ENCODE data around the gene JAKMIP1.

Gene JAKMIP1

DNA sequence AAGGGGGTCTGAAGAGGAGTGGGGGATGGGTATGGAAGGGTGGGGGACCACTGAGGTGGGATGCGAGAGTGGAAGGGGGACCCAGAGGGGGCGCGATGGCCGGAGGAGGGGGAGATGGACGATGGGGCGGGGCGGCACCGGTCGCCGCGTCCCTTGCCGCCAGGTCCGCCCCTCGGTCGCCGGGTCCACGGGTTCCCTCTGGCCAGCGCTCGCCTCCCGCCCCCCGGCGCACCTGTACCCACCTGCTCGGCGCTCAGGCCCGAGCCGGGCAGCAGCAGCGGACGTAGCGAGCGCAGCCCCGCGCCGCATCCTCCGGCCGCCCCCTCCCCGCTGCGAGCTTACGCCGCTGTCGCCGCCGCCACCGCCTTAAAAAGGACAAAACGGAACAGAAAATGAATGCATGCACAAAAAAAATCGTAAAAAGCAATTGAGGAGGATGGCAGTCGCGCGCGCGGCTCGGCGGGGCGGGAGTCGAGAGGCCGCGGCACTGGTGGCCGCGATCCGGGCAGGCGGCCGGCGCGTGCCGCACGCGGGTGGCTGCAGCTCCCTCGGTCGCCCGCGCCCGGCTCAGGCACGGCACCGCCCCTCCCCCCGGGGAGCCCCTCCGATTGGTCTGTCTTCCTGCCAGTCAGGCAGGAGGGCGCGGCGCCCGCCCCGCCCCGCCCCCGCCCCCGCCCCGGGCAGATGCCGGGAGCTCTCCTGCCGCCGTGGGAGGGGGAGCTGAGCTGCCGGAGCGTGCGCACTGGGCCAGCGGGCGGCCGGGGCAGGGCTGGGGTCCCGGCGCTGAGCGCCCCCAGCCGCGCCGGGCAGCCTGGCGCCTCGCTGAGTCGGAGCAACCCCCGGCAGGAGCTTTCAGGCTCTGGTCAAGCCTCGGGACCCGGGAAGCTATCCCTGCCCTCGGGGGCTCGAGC, at the start of gene JAKMIP1:
Gene JAKMIP1 (minus strand): TSS at position 539 of the 911 bp plus-strand sequence. CDS start 87,699 bp downstream, outside the sequence.
- TF ChIP-seq EGR1 (IDR thresholded peaks at IDR 0.05) (0 out of 2 replicates have a peak, but pooled peaks have one; percentile 12), ZBTB7A (IDR thresholded peaks at IDR 0.05; ENCODE audit: low read depth) (no peak), TEAD4 (IDR thresholded peaks at IDR 0.05) (no peak), TAF1 (IDR thresholded peaks at IDR 0.05; ENCODE audit: low read depth) (no peak), TCF12 (IDR thresholded peaks at IDR 0.05; ENCODE audit: low read depth) (no peak), NFIC (IDR thresholded peaks at IDR 0.05) (no peak), MAX (IDR thresholded peaks at IDR 0.05) (peak; percentile 77; the same call in 1 of the 2 replicates), CREB1 (IDR thresholded peaks at IDR 0.05; ENCODE audit: low read depth) (no peak)

DNA sequence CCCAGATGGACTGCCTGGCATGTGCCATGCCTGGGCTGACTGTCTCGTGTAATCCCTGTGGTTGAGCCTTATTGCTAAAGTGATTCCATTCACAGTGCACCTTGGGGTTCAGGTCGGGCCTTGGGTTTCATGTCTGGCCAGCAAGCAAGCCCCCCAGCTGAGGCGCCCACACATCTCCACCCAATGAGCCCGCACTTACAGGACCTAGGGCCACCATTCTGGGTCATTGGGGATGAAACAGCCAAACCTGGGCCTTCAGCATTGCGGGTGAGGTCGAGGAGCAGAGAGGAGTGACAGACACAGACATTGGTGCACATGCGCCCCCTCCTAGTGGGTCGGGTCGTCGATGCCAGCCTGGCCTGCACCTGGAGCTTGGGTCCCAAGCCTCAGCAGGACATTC, 48.0 kb upstream of the JAKMIP1 start:
- no peak for TF ChIP-seq CREB1 (IDR thresholded peaks at IDR 0.05; ENCODE audit: low read depth)
- no peak for TF ChIP-seq NFIC (IDR thresholded peaks at IDR 0.05)
- no peak for TF ChIP-seq USF1 (IDR thresholded peaks at IDR 0.05)
- TF ChIP-seq EP300 (IDR thresholded peaks at IDR 0.05; ENCODE audit: borderline replicate concordance) = no peak
- TF ChIP-seq, protein P1, sequence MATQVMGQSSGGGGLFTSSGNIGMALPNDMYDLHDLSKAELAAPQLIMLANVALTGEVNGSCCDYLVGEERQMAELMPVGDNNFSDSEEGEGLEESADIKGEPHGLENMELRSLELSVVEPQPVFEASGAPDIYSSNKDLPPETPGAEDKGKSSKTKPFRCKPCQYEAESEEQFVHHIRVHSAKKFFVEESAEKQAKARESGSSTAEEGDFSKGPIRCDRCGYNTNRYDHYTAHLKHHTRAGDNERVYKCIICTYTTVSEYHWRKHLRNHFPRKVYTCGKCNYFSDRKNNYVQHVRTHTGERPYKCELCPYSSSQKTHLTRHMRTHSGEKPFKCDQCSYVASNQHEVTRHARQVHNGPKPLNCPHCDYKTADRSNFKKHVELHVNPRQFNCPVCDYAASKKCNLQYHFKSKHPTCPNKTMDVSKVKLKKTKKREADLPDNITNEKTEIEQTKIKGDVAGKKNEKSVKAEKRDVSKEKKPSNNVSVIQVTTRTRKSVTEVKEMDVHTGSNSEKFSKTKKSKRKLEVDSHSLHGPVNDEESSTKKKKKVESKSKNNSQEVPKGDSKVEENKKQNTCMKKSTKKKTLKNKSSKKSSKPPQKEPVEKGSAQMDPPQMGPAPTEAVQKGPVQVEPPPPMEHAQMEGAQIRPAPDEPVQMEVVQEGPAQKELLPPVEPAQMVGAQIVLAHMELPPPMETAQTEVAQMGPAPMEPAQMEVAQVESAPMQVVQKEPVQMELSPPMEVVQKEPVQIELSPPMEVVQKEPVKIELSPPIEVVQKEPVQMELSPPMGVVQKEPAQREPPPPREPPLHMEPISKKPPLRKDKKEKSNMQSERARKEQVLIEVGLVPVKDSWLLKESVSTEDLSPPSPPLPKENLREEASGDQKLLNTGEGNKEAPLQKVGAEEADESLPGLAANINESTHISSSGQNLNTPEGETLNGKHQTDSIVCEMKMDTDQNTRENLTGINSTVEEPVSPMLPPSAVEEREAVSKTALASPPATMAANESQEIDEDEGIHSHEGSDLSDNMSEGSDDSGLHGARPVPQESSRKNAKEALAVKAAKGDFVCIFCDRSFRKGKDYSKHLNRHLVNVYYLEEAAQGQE (IDR thresholded peaks at IDR 0.05; ENCODE audit: low read depth) = no peak
- TF ChIP-seq ZBTB7A (IDR thresholded peaks at IDR 0.05; ENCODE audit: low read depth) = no peak
- no peak for TF ChIP-seq EGR1 (IDR thresholded peaks at IDR 0.05)
- no peak for TF ChIP-seq TAF1 (IDR thresholded peaks at IDR 0.05; ENCODE audit: low read depth)
- TF ChIP-seq YY1 (IDR thresholded peaks at IDR 0.05; ENCODE audit: low read depth) = no peak
- TF ChIP-seq TEAD4 (IDR thresholded peaks at IDR 0.05) = no peak
- no peak for TF ChIP-seq FOXM1 (IDR thresholded peaks at IDR 0.05; ENCODE audit: borderline replicate concordance, low read depth)
- no peak for TF ChIP-seq RAD21 (IDR thresholded peaks at IDR 0.05; ENCODE audit: low read depth)
- no peak for TF ChIP-seq CEBPB (IDR thresholded peaks at IDR 0.05)
- no peak for TF ChIP-seq TCF12 (IDR thresholded peaks at IDR 0.05; ENCODE audit: low read depth)
- TF ChIP-seq MAX (IDR thresholded peaks at IDR 0.05) = no peak

- TF ChIP-seq EP300 (IDR thresholded peaks at IDR 0.05; ENCODE audit: borderline replicate concordance) (no peak), USF1 (IDR thresholded peaks at IDR 0.05) (no peak), CEBPB (IDR thresholded peaks at IDR 0.05) (no peak), MAX (IDR thresholded peaks at IDR 0.05) (no peak), RAD21 (IDR thresholded peaks at IDR 0.05; ENCODE audit: low read depth) (no peak), ZBTB7A (IDR thresholded peaks at IDR 0.05; ENCODE audit: low read depth) (no peak), TEAD4 (IDR thresholded peaks at IDR 0.05) (no peak), EGR1 (IDR thresholded peaks at IDR 0.05) (no peak), TAF1 (IDR thresholded peaks at IDR 0.05; ENCODE audit: low read depth) (no peak), TCF12 (IDR thresholded peaks at IDR 0.05; ENCODE audit: low read depth) (no peak), YY1 (IDR thresholded peaks at IDR 0.05; ENCODE audit: low read depth) (no peak), FOXM1 (IDR thresholded peaks at IDR 0.05; ENCODE audit: borderline replicate concordance, low read depth) (no peak), CREB1 (IDR thresholded peaks at IDR 0.05; ENCODE audit: low read depth) (no peak)
- TF ChIP-seq, protein P1 (IDR thresholded peaks at IDR 0.05; ENCODE audit: low read depth) = no peak
Measured at GRCh38 chr4:6246170-6246634, 45.9 kb upstream of the JAKMIP1 start.

DNA sequence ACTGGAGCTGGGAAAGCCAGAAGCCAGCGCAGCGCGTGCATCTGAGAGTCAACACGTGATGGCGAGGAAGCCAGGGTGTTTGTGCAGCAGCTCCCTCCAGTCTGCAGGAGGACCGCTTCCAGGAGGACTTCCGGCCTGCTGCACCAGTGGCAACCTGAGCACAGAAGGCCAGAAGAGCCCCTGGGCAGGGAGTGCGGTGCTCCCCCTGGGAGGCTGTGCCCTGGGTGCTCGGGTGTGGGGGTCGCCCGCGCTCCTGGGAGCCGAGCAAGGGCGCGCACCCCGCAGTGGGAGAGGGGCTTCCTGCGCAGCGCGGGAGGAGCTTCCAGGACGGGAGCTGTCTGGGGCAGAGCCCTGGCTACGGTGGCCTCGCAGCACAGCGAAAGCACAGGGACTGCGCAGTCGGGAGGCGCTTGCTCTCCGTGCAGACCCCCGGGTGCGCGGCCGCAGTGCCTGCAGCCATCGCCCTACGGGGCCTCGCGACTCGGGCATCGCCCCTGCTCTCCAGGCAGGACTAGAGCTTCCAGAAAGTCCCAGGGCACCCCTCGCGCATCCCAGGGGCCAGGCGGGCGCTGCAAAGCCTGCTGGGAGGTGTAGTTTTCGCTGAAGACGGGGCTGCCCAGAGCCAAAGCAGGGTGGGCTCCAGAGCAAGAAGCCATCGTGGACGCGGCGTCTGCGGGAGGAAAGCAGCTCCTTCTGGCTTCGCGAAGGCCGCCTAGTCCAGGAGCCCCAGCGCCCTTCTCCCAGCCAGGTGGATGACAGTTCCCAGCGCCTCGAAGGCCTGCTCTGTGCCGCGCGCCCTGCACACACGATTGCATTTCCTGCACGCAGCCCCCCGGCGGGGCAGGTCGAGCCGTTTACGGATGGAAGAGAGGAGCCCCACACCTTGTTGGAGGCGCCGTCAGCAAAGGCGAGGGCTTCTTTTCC, 45.2 kb upstream of the JAKMIP1 start:
- no peak for TF ChIP-seq YY1 (IDR thresholded peaks at IDR 0.05; ENCODE audit: low read depth)
- no peak for TF ChIP-seq RAD21 (IDR thresholded peaks at IDR 0.05; ENCODE audit: low read depth)
- no peak for TF ChIP-seq EGR1 (IDR thresholded peaks at IDR 0.05)
- no peak for TF ChIP-seq ZBTB7A (IDR thresholded peaks at IDR 0.05; ENCODE audit: low read depth)
- TF ChIP-seq USF1 (IDR thresholded peaks at IDR 0.05) = no peak
- no peak for TF ChIP-seq CEBPB (IDR thresholded peaks at IDR 0.05)
- no peak for TF ChIP-seq TAF1 (IDR thresholded peaks at IDR 0.05; ENCODE audit: low read depth)
- TF ChIP-seq TCF12 (IDR thresholded peaks at IDR 0.05; ENCODE audit: low read depth) = no peak
- TF ChIP-seq FOXM1 (IDR thresholded peaks at IDR 0.05; ENCODE audit: borderline replicate concordance, low read depth) = no peak
- no peak for TF ChIP-seq CREB1 (IDR thresholded peaks at IDR 0.05; ENCODE audit: low read depth)
- no peak for TF ChIP-seq TEAD4 (IDR thresholded peaks at IDR 0.05)
